SK-N-SH (cell line): ENCODE measurements around the gene CCDC169. TPM values are rescaled to one million over a fixed set of nuclear protein-coding genes. Genes with fewer than 3 reads are reported as not detected.
"Not testable (repeated sequence)": the region's sequence is repeated elsewhere in the genome, so short reads cannot be mapped to it uniquely, and the experiment has no call there.

Source experiments
- CTCF ChIA-PET: fragments of 300-600, 350-600 bp; formaldehyde crosslinking; extraction: SDS; loops from one replicate; lab custom pipeline; 2021; lab: Yijun Ruan, JAX
- POLR2A ChIA-PET: fragments of 350-600 bp; sonication (Branson Sonifier 250); formaldehyde crosslinking; extraction: SDS; loops from one replicate; lab custom pipeline; 2020; ENCODE audit warnings: antibody characterized with exemption, inconsistent platforms; lab: Yijun Ruan, JAX
- DNase-seq: peaks from one replicate; pipeline ENCODE4 v3.0.0; 2012
- H2AFZ ChIP-seq: fragments of 200-600 bp; sonication (generic); 2 replicates; pipeline ENCODE4 v1.8.1; 2016; ENCODE audit warnings: antibody characterized with exemption, mild to moderate bottlenecking, low read depth
- H3F3A ChIP-seq: fragments of 200-600 bp; sonication (generic); replicated peaks from 2 replicates; pipeline ENCODE3; 2016; ENCODE audit warnings: antibody characterized with exemption, mild to moderate bottlenecking; ENCODE audit not compliant: insufficient read depth
- H3K27ac ChIP-seq, 2 experiments: fragments of 200-500 bp in 1 of 2; fragments of 200-600 bp in 1 of 2; sonication (Bioruptor generic) in 1 of 2; sonication (generic), shearing (Covaris generic) in 1 of 2; 2 replicates each; pipeline versions ENCODE4 v1.5.1 to v1.6.1; 2014 to 2016; ENCODE audit warnings: low read depth in 2 of 2, inconsistent platforms in 1 of 2, low read length in 1 of 2, mild to moderate bottlenecking in 1 of 2, mixed read lengths in 1 of 2
- H3K27me3 ChIP-seq: fragments of 200-600 bp; sonication (generic), shearing (Covaris generic); 2 replicates; pipeline ENCODE4 v1.6.1; 2016; ENCODE audit warnings: mixed run types; ENCODE audit not compliant: insufficient read depth
- H3K36me3 ChIP-seq, 2 experiments: fragments of 200-500 bp in 1 of 2; fragments of 200-600 bp in 1 of 2; sonication (Bioruptor generic) in 1 of 2; sonication (generic) in 1 of 2; replicated peaks in 1 of 2; 2 replicates each; pipeline versions ENCODE3 to v1.5.1; 2014 to 2016; ENCODE audit warnings: low read length in 1 of 2, mild to moderate bottlenecking in 1 of 2; ENCODE audit not compliant: insufficient read depth in 2 of 2, control insufficient read depth in 1 of 2
- H3K4me1 ChIP-seq, 2 experiments: fragments of 200-500 bp in 1 of 2; fragments of 200-600 bp in 1 of 2; sonication (Bioruptor generic) in 1 of 2; sonication (generic), shearing (Covaris generic) in 1 of 2; 2 replicates each; pipeline versions ENCODE4 v1.5.1 to v1.6.1; 2014 to 2016; ENCODE audit warnings: low read depth in 1 of 2, low read length in 1 of 2, mixed run types in 1 of 2; ENCODE audit not compliant: insufficient read depth in 2 of 2, control insufficient read depth in 1 of 2
- H3K4me2 ChIP-seq: fragments of 200-600 bp; sonication (generic), shearing (Covaris generic); 2 replicates; pipeline ENCODE4 v1.6.1; 2017; ENCODE audit warnings: mixed run types
- H3K4me3 ChIP-seq, 2 experiments: fragments of 200-500 bp in 1 of 2; fragments of 200-600 bp in 1 of 2; sonication (Bioruptor generic) in 1 of 2; sonication (generic), shearing (Covaris generic) in 1 of 2; 2 replicates each; pipeline versions ENCODE4 v1.5.1 to v1.8.1; 2014 to 2016; ENCODE audit warnings: low read depth in 2 of 2, inconsistent platforms in 1 of 2, low read length in 1 of 2, mild to moderate bottlenecking in 1 of 2, mixed read lengths in 1 of 2, moderate library complexity in 1 of 2
- H3K79me2 ChIP-seq: fragments of 200-600 bp; sonication (generic); 2 replicates; pipeline ENCODE4 v1.8.1; 2017; ENCODE audit warnings: mild to moderate bottlenecking; ENCODE audit not compliant: insufficient read depth
- H3K9ac ChIP-seq: fragments of 200-600 bp; sonication (generic); 2 replicates; pipeline ENCODE4 v1.6.1; 2017; ENCODE audit warnings: mixed run types
- H3K9me2 ChIP-seq: fragments of 200-600 bp; sonication (generic); 2 replicates; pipeline ENCODE4 v1.6.1; 2017; ENCODE audit warnings: mixed run types
- H3K9me3 ChIP-seq: fragments of 200-600 bp; sonication (generic); 2 replicates; pipeline ENCODE4 v1.6.1; 2017; ENCODE audit warnings: mixed run types, mild to moderate bottlenecking, moderate library complexity
- H4K20me1 ChIP-seq: fragments of 200-600 bp; sonication (generic); 2 replicates; pipeline ENCODE4 v1.6.1; 2017; ENCODE audit warnings: mild to moderate bottlenecking, mixed run types; ENCODE audit not compliant: insufficient read depth
- CHD2 ChIP-seq: fragments of 150-350 bp; IDR thresholded peaks from 2 replicates; pipeline ENCODE4 v1.6.1; 2018; ENCODE audit warnings: low read length; ENCODE audit not compliant: partially characterized antibody
- CTCF ChIP-seq: fragments of 200-600 bp; sonication (generic); IDR thresholded peaks from 2 replicates; pipeline ENCODE4 v1.6.1; 2017; ENCODE audit warnings: antibody characterized with exemption, mild to moderate bottlenecking, moderate library complexity
- EZH2phosphoT487 ChIP-seq: fragments of 200-600 bp; sonication (generic); IDR thresholded peaks from 2 replicates; pipeline ENCODE4 v1.6.1; 2017; ENCODE audit warnings: low read depth, mixed run types, mild to moderate bottlenecking, antibody characterized with exemption, moderate library complexity, borderline replicate concordance
- FOSL2 ChIP-seq: IDR thresholded peaks from 2 replicates; pipeline ENCODE4 v1.4.0; 2012; ENCODE audit warnings: low read depth, mild to moderate bottlenecking, moderate library complexity, borderline replicate concordance
- FOXJ3 ChIP-seq: sonication (generic); formaldehyde crosslinking; IDR thresholded peaks from 2 replicates; pipeline ENCODE4 v1.5.1; 2020; ENCODE audit warnings: mild to moderate bottlenecking, missing genetic modification reagents
- FOXM1 ChIP-seq: IDR thresholded peaks from 2 replicates; pipeline ENCODE4 v1.4.0; 2012; ENCODE audit warnings: low read depth, mild to moderate bottlenecking
- JUND ChIP-seq: IDR thresholded peaks from 2 replicates; pipeline ENCODE4 v1.4.0; 2012
- MEF2A ChIP-seq: IDR thresholded peaks from 2 replicates; pipeline ENCODE4 v1.4.0; 2012; ENCODE audit warnings: low read depth, borderline replicate concordance
- NRF1 ChIP-seq: IDR thresholded peaks from 2 replicates; pipeline ENCODE4 v1.6.1; 2012; ENCODE audit warnings: low read depth, mild to moderate bottlenecking, low read length
- PBX3 ChIP-seq: IDR thresholded peaks from 2 replicates; pipeline ENCODE4; 2012
- POLR2AphosphoS5 ChIP-seq: IDR thresholded peaks from 2 replicates; pipeline ENCODE4 v1.6.1; 2012; ENCODE audit warnings: low read depth, low read length
- RAD21 ChIP-seq: IDR thresholded peaks from 2 replicates; pipeline ENCODE4 v1.6.1; 2012; ENCODE audit warnings: mild to moderate bottlenecking, low read length
- RFX5 ChIP-seq: IDR thresholded peaks from 2 replicates; pipeline ENCODE4 v1.6.1; 2012; ENCODE audit warnings: mild to moderate bottlenecking, improper control_type of control experiment, low read length
- TAF1 ChIP-seq: IDR thresholded peaks from 2 replicates; pipeline ENCODE4 v1.6.1; 2012; ENCODE audit warnings: low read depth, mild to moderate bottlenecking, low read length, moderate library complexity, borderline replicate concordance
- USF1 ChIP-seq: IDR thresholded peaks from 2 replicates; pipeline ENCODE4 v1.4.0; 2012; ENCODE audit warnings: low read depth, borderline replicate concordance
- YY1 ChIP-seq: IDR thresholded peaks from 2 replicates; pipeline ENCODE4 v1.4.0; 2012; ENCODE audit warnings: low read depth, mild to moderate bottlenecking
- ZBTB33 ChIP-seq: IDR thresholded peaks from 2 replicates; pipeline ENCODE4 v1.4.0; 2012; ENCODE audit warnings: low read depth, borderline replicate concordance
- WGBS: methylation state at CpG from one replicate; pipeline ENCODE4 v1.1.6; 2017; ENCODE audit warnings: low lambda C conversion rate; 5-methylcytosine and 5-hydroxymethylcytosine counted together
- polyA plus RNA-seq, 3 experiments: library from polyadenylated mRNA; depleted of rRNA; stranded (reverse); fragments of >200 nt; gene quantifications; 2 replicates each; pipeline ENCODE4 v1.2.3, GENCODE V29; 2012

The CCDC169 gene
- polyA plus RNA-seq, 1 of the 3 experiments (the other 2 are of a cell fraction), result 1.8 TPM

GRCh38 chr13:36332986-36333385 lies 35.4 kb upstream of the CCDC169 start:
- Histone ChIP-seq H4K20me1 (no peaks in the 10 kb centered on the region), H3K36me3 (peaks cover 0 to 8% of the 10 kb centered on the region in 2 experiments), H3K27ac (no peak overlapping the region), H3K4me1 (no peaks in the 10 kb centered on the region), H3K9ac (no peak overlapping the region)
- TF ChIP-seq JUND (peak; percentile 8; the same call in 1 of the 2 replicates), FOSL2 (peak; percentile 54; the same call in 1 of the 2 replicates), ZBTB33 (no peak)
- TF ChIP-seq, all 33 proteins: peak for 2
- ChIA-PET CTCF (interaction anchor here (2.3 kb wide), 1 partner anchor 13 kb away, joined by 10 read pairs; the partner anchor contains the start of gene SPART), POLR2A (no interaction called here)
- Histone ChIP-seq H3F3A (peaks cover 6% of the 10 kb centered on the region), H2AFZ (0 out of 2 replicates have a peak overlapping the region, but pooled peaks have one; percentile 31), H3K4me3 (no peak overlapping the region), H3K9me2 (no peaks in the 10 kb centered on the region), H3K4me2 (no peak overlapping the region), H3K79me2 (peaks cover 3% of the 10 kb centered on the region; the same call in 1 of the 2 replicates), H3K9me3 (peaks cover 4% of the 10 kb centered on the region; the same call in 1 of the 2 replicates), H3K27me3 (no peaks in the 10 kb centered on the region)
- DNase-seq, result no peak

- H3K36me3 ChIP-seq, result peaks cover 0 to 15% of the 10 kb centered on the region in 2 experiments
- POLR2A ChIA-PET, H3K27me3 ChIP-seq, H3K4me3 ChIP-seq, DNase-seq, H3K9me2 ChIP-seq, H4K20me1 ChIP-seq, H2AFZ ChIP-seq, H3K4me2 ChIP-seq, H3K4me1 ChIP-seq, H3K27ac ChIP-seq, H3K9ac ChIP-seq, H3K79me2 ChIP-seq, H3K9me3 ChIP-seq, H3F3A ChIP-seq: not testable (repeated sequence)
- CTCF ChIA-PET, result interaction anchor here (0.7 to 2.3 kb wide), 2 partner anchors 14 to 88 kb away, joined by 3 to 10 read pairs; partner anchors contain the start of gene SPART
Measured at GRCh38 chr13:36332255-36332654, 34.6 kb upstream of the CCDC169 start.

- Histone ChIP-seq H3K79me2 (peaks cover 3% of the 10 kb centered on the region; the same call in 1 of the 2 replicates), H3K9me2 (no peaks in the 10 kb centered on the region), H3K4me3 (no peak overlapping the region), H4K20me1 (no peaks in the 10 kb centered on the region), H3K9me3 (peaks cover 4% of the 10 kb centered on the region; the same call in 1 of the 2 replicates), H3K27ac (no peak overlapping the region), H3K4me2 (no peak overlapping the region), H3F3A (peaks cover 6% of the 10 kb centered on the region), H3K4me1 (no peaks in the 10 kb centered on the region), H3K27me3 (no peaks in the 10 kb centered on the region), H3K36me3 (peaks cover 0 to 19% of the 10 kb centered on the region in 2 experiments), H2AFZ (no peak overlapping the region), H3K9ac (no peak overlapping the region)
- ChIA-PET POLR2A (no interaction called here), CTCF (interaction anchor here (0.7 to 2.3 kb wide), 4 partner anchors 15 to 405 kb away, joined by 3 to 10 read pairs (median 3); partner anchors contain the start of gene SPART)
- 92% methylated on average over 4 of the region's 4 CpGs for WGBS
- DNase-seq, result no peak
- no peak for TF ChIP-seq RFX5
- TF ChIP-seq FOXJ3 (CRISPR knock-in tag), result no peak
- TF ChIP-seq POLR2AphosphoS5, result no peak
- no peak for TF ChIP-seq USF1
- no peak for TF ChIP-seq NRF1
- TF ChIP-seq RAD21, result no peak
- TF ChIP-seq TAF1, result no peak
- TF ChIP-seq PBX3, result no peak
- TF ChIP-seq MEF2A, result no peak
- no peak for TF ChIP-seq CHD2
- TF ChIP-seq FOSL2, result no peak
- TF ChIP-seq YY1, result no peak
- no peak for TF ChIP-seq EZH2phosphoT487
- TF ChIP-seq CTCF, result no peak
- no peak for TF ChIP-seq FOXM1
Measured at GRCh38 chr13:36331280-36331679, 33.7 kb upstream of the CCDC169 start.
